HFF-Myc (cell line): ENCODE data around the gene DHRSX.
"Not testable (repeated sequence)": the region's sequence is repeated elsewhere in the genome, so short reads cannot be mapped to it uniquely, and the experiment has no call there.

Experiments used
- DNase-seq: peaks from one replicate; pipeline ENCODE4 v3.0.0-alpha.2; 2011; ENCODE audit warnings: low read depth; ENCODE audit errors: extremely low read depth
- H3K4me3 ChIP-seq: replicated peaks from 2 replicates; pipeline ENCODE4 v1.5.1; 2011; ENCODE audit warnings: low read depth, mild to moderate bottlenecking, control low read depth, low read length
- CTCF ChIP-seq: IDR thresholded peaks from 2 replicates; pipeline ENCODE4 v1.5.1; 2012; ENCODE audit warnings: mild to moderate bottlenecking, low read depth, low read length, control low read depth; ENCODE audit errors: missing control alignments

DHRSX gene

GRCh38 chrX:2520539-2520938 lies 19.8 kb upstream of the DHRSX start:
- no peak for DNase-seq
- no peak overlapping the region for H3K4me3 ChIP-seq
- TF ChIP-seq CTCF, result no peak

- not testable (repeated sequence) for H3K4me3 ChIP-seq, DNase-seq
Measured at GRCh38 chrX:2519638-2520037, 18.9 kb upstream of the DHRSX start.

- no peak for DNase-seq
- H3K4me3 ChIP-seq, result no peak overlapping the region
- no peak for TF ChIP-seq CTCF
Measured at GRCh38 chrX:2517055-2517454, 16.3 kb upstream of the DHRSX start.

- no peak for TF ChIP-seq CTCF
- H3K4me3 ChIP-seq, result no peak overlapping the region
- no peak for DNase-seq
Measured at GRCh38 chrX:2516623-2517022, 15.8 kb upstream of the DHRSX start.

GRCh38 chrX:2514131-2514530 lies 13.4 kb upstream of the DHRSX start:
- no peak for TF ChIP-seq CTCF
- no peak overlapping the region for H3K4me3 ChIP-seq
- DNase-seq, result no peak

GRCh38 chrX:2513121-2513664 lies 12.4 kb upstream of the DHRSX start:
- TF ChIP-seq CTCF, result no peak
- no peak overlapping the region for H3K4me3 ChIP-seq
- no peak for DNase-seq

GRCh38 chrX:2512501-2512900 lies 11.7 kb upstream of the DHRSX start:
- H3K4me3 ChIP-seq, result no peak overlapping the region
- no peak for DNase-seq
- no peak for TF ChIP-seq CTCF
